ENCODE data around the gene TUBB4B.

The TUBB4B gene

GRCh38 chr9:137225699-137226331 lies 15.3 kb upstream of the TUBB4B start:
- DNase-seq (ENCODE audit: low read depth in 2 of 2) = no peak

GRCh38 chr9:137226338-137227053 lies 14.6 kb upstream of the TUBB4B start:
- no peak for DNase-seq (ENCODE audit: low read depth in 2 of 2)

- DNase-seq (ENCODE audit: low read depth in 2 of 2) = peak; percentile 73 to 79
Observed at GRCh38 chr9:137227054-137227852, 13.8 kb upstream of the TUBB4B start, which contains the start of gene RNF224. TSS of gene RNF224 (plus strand) at chr9:137227502. CDS start at chr9:137228336, 834 bp downstream.

- DNase-seq (ENCODE audit: low read depth in 2 of 2) = no peak
Observed at GRCh38 chr9:137227853-137228505, 13.1 kb upstream of the TUBB4B start.

GRCh38 chr9:137228506-137228967 lies 12.6 kb upstream of the TUBB4B start:
- no peak for DNase-seq (ENCODE audit: low read depth in 2 of 2)

GRCh38 chr9:137228968-137229896 lies 11.9 kb upstream of the TUBB4B start:
- DNase-seq (ENCODE audit: low read depth in 2 of 2) = no peak

- no peak for DNase-seq (ENCODE audit: low read depth in 2 of 2)
Observed at GRCh38 chr9:137229903-137230704, 11.0 kb upstream of the TUBB4B start.

- DNase-seq (ENCODE audit: low read depth in 2 of 2) = no peak
Observed at GRCh38 chr9:137230705-137231371, 10.2 kb upstream of the TUBB4B start, which contains the start of gene SLC34A3. TSS of gene SLC34A3 (plus strand) at chr9:137230901. CDS start at chr9:137231703, 802 bp downstream.

GRCh38 chr9:137231372-137232039 lies 9.6 kb upstream of the TUBB4B start:
- DNase-seq (ENCODE audit: low read depth in 2 of 2) = no peak

- no peak for DNase-seq (ENCODE audit: low read depth in 2 of 2)
Observed at GRCh38 chr9:137232101-137232500, 9.0 kb upstream of the TUBB4B start.

- DNase-seq (ENCODE audit: low read depth in 2 of 2) = no peak
Observed at GRCh38 chr9:137232510-137232909, 8.6 kb upstream of the TUBB4B start.

- no peak for DNase-seq (ENCODE audit: low read depth in 2 of 2)
Observed at GRCh38 chr9:137233143-137233980, 7.7 kb upstream of the TUBB4B start.

GRCh38 chr9:137234055-137234697 lies 6.9 kb upstream of the TUBB4B start:
- DNase-seq (ENCODE audit: low read depth in 2 of 2) = no peak

GRCh38 chr9:137234758-137235423 lies 6.2 kb upstream of the TUBB4B start:
- DNase-seq (ENCODE audit: low read depth in 2 of 2) = no peak

GRCh38 chr9:137235424-137236237 lies 5.5 kb upstream of the TUBB4B start:
- no peak for DNase-seq (ENCODE audit: low read depth in 2 of 2)
